ENCODE data around the gene ADNP.
"Not testable (repeated sequence)": the region's sequence is repeated elsewhere in the genome, so short reads cannot be mapped to it uniquely, and the experiment has no call there.

Gene ADNP

GRCh38 chr20:50931306-50932015 is at the start of gene ADNP:
Gene ADNP, minus strand, starts transcription at chr20:50931437. Its CDS starts 27,441 bp downstream, at chr20:50903996.
- peak; percentile 88 for DNase-seq

DNA sequence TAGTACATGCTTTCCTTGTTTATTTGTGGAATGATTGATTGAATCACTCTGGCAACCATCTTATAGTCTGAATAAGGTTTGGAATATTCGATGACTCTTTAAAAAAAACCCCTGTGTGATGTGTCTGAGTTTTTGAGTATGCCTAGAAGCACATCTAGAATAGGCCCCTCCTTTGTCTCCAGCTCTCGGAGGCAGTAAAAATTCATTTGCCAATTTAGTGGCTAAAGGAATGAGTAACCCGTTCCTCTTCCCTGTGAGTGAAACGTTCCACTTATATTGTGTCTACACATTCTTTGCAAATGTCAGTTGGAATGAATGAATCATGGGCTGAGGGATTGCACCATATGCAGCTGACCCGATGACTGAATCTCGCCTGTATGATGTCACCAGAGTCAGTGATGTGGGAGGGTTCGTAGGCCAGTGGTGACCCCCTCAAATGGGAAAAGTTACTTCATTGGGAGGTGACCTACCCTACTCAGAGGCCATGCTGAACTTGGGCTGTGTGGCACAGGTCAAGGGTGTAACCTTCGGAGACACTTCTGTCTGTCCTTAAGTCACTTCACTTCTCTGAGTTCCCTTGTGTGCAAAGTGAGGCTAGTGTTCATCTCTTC is 48.9 kb upstream of the ADNP start:
- peak; percentile 54 for DNase-seq

DNA sequence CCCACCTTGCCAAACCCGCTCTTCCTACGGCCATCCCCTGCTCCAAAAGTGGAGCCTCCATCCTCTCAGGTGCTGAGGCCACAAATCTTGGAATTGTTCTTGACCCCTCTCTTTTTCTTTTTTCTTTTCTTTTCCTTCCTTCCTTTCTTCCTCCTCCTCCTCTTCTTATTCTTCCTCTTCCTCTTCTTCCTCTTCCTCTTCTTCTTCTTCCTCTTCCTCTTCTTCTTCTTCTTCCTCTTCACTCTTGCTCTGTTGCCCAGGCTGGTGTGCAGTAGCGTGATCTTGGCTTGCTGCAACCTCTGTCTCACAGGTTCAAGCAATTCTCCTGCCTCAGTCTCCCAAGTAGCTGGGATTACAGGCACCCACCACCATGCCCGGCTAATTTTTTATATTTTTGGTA is 47.3 kb upstream of the ADNP start:
- DNase-seq = not testable (repeated sequence)

GRCh38 chr20:50977066-50978021 is 46.1 kb upstream of the ADNP start:
- DNase-seq = no peak

DNA sequence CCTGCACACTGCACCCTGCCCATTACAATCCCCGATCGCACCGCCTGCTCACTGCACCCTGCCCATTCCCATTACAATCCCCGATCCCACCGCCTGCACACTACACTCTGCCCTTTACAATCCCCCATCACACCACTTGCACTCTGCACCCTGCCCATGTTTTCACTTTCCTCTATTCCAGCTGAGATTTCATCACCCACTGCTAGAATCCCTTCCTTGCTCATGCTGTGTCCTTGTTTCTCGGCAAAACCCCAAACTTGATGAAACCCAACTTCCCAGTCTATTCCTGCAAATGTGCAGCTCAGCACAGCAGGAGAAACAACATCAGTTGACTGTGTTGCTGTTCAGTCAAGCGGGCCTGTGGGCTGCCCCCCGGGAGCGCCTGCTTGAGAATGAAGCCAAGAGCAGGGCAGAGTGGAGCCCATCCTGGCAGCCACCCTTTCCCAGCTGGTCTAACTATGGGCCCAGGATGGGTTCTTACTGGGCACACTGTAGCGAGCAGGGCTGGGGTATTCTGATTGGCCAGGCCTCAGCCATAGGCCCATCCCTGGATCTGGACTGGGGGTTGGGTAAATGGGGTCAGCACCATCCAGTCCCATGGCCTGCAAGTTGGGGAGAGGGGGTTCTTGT is 44.6 kb upstream of the ADNP start:
- no peak for DNase-seq

- DNase-seq = no peak
Observed at GRCh38 chr20:50969912-50970311, 38.7 kb upstream of the ADNP start.

- DNase-seq = no peak
Observed at GRCh38 chr20:50969435-50969834, 38.2 kb upstream of the ADNP start.

DNA sequence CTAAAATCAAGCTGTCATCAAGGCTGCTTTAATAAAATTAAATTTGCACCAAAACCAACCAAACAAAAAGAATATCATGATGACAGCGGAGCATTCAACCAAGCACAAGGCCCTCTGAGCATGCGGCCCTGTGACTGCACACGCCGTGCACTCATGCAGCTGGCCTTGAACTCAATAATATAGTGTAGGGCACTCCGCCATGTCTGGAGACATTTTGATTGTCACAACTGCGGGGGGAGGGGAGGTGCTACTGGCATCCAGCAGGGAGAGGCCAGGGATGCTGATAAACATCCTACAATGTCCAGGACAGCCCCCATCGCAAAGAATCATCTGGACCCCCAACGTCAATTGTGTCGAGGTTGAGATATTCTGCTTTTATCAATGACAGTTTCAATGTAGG is 37.1 kb upstream of the ADNP start:
- no peak for DNase-seq

DNA sequence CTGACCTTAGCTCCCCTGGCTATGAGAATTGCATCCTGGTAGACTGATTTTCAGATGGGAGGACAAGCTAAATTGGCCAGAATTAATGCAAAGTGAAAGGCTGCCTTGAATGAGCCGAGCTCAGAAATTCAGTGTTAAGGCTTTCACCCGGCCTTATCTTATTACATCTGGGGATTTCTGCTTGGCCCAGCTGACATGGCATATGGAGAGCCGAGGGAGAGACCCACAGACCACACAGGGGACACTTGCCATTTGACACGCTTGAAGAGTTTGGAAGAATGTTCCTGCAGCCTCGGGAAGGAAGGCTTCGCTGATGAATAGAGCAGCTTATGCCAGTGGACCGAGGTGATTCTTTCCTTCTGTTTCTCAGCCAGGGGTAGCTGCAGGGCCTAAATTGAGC is 36.3 kb upstream of the ADNP start:
- DNase-seq = no peak

DNA sequence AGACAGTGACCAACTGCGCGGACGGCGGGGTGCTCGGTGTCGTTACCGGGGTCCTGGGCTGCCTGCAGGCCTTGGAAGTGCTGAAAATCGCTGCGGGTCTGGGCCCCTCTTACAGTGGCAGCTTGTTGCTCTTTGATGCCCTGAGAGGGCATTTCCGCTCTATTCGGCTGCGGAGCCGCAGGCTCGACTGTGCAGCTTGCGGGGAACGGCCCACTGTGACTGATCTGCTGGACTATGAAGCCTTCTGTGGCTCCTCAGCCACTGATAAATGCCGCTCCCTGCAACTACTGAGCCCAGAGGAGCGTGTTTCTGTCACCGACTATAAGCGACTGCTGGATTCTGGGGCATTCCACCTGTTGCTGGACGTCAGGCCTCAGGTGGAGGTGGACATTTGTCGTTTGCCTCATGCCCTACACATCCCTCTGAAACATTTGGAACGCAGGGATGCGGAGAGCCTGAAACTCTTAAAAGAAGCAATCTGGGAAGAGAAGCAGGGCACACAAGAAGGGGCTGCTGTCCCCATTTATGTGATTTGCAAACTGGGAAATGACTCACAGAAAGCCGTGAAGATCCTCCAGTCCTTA is 28.4 kb upstream of the ADNP start:
- DNase-seq = no peak

DNA sequence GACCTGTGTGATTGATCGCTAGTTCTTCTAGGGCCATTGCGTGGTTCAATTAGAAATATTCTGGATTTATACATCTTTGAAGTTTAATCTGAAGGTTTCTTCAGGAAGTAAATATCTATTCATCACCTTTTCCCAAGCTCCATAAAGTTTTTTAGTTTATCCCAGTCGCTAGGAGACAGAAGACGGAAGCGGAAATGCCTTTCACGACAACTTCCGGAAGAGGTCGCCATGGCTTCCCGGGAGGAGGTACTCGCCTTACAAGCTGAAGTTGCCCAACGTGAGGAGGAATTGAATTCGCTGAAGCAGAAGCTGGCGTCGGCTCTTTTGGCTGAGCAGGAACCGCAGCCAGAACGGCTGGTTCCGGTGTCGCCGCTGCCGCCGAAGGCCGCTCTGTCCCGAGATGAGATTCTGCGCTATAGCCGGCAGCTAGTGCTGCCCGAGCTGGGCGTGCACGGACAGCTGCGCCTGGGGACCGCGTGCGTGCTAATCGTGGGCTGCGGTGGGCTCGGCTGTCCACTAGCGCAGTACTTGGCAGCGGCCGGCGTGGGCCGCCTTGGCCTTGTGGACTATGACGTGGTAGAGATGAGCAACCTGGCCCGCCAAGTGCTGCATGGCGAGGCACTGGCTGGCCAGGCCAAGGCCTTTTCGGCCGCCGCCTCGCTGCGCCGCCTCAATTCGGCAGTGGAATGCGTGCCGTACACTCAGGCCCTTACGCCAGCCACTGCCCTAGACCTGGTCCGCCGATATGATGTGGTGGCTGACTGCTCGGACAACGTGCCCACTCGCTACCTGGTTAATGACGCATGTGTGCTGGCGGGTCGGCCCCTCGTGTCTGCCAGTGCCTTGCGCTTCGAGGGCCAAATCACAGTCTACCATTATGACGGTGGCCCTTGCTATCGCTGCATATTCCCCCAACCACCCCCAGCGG is 27.6 kb upstream of the ADNP start, which contains the start of gene MOCS3:
Gene MOCS3 (plus strand): TSS at position 204 of the 928 bp plus-strand sequence. CDS start 25 bp downstream, at position 229.
- DNase-seq = peak; percentile 89

- DNase-seq = peak; percentile 91
Observed at GRCh38 chr20:50957798-50958614, 26.8 kb upstream of the ADNP start, which contains the start of gene DPM1. Gene DPM1, minus strand, starts transcription at chr20:50958532. Its CDS starts 9 bp downstream, at chr20:50958523.

- DNase-seq = no peak
Observed at GRCh38 chr20:50957276-50957675, 26.0 kb upstream of the ADNP start.

DNA sequence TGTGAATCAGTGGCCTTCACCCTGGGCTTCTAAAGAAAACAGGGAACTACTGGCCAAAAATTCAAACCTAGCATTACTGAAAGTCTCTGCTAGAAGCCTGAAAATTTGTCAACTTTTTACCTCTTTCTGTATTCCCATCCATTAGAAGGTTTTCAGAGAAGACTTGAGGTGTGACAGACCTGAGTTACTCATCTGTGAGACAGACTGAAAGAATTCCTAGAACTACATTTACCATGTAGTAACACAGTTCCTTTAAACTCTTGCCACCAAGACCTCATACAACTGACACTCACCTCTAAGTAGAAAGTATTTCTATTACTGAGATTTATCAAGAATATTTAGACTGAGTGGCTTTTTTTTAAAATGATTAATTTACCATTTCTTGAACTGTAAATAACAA is 22.6 kb upstream of the ADNP start:
- no peak for DNase-seq

DNA sequence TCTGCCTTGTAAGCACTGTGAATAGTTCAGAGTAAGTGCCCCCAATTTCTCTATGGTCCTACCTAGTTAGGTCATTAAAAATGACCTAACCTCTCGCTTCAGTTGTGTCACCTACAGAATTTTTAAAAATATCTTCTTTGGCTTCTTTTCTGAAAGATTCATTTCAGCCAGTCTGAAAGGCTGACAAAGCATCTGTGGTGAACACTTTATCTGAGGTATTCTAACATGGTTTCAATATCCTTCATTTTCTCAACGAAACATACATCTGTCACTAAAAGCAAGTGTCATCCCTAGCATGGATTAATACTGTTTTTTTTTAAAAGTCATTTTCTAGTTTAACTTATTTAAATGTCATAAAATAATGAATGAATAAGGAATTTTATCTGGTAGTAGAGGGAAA is 22.0 kb upstream of the ADNP start:
- no peak for DNase-seq

DNA sequence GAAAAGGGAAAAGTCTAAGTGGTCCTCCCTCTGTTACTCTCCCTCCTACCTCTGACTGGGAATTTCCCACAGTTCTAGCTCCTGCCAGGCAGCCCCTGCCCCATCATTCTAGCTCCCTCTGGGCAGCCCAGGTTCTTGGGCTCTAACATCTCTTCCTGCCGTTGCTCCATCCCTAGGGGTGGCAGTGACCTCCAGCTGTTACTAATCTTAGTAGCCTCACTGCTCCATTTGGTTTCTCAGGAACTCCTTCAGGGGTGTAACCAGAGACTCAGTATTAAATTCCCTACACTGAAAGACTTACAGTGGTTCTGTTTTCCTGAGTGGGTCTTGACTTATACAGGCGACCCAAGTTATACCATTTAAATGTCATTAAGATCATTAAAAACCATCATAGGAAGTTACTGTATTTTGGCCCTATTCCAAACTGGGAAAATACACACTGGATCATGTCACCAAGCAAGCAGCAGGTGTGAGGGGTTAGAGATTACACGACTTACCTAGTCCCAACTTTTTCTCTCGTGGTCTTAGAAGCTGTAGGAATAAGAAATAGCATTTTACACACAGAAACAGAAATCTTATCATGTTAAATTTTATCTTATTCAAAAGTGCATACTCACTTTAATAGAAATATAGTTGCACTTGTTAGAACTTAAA is 17.0 kb upstream of the ADNP start:
- DNase-seq = no peak

DNA sequence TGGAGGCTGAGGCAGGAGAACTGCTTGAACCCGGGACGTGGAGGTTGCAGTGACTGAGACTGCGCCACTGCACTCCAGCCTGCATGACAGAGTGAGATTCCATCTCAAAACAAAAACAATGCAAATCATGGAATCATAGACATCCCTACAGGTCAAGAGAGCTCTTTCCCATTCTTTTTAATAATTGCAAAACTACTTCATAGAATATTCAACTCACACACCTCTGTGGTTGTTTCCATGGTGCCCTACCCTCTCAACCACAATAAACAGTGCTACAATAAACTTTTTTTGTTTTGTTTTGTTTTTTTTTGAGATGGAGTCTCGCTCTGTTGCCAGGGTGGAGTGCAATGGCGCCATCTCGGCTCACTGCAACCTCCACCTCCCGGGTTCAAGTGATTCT is 11.8 kb upstream of the ADNP start:
- no peak for DNase-seq

GRCh38 chr20:50933589-50933988 is 2.4 kb upstream of the ADNP start:
- no peak for DNase-seq

DNA sequence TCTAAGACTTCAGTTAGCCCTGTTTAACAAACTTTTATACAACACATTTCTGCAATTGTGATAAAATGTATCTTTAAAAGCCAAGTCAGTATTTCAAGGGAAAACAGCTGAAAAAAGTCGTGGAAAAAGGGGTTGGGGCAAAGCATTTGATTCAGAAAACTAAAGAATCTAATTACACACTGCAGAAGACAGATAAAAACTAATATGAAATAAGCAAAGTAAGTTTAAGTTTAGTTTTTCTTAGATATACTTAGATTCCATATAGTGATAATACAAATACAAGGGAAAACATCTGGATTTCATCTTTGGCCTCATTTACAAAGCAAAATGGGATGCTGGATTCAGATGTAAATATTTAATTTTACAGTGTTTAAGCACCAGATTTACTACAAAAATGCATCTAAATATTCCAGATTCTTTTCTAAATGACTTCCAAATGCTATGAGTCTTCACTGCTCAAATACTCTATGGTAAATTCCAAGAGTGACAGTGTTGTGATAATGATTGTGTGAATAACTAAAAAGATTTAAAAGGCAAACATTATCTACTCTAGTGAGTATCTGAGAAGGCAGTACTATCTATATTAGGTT is 1.5 kb upstream of the ADNP start:
- no peak for DNase-seq

All from stimulated activated CD4-positive, alpha-beta T cell treated with anti-CD3 and anti-CD28 coated beads, Interleukin-4, amount 100 ng/mL, for 24 hours (primary cell).